Loucy (cell line): ENCODE data around the gene ZFYVE28.

Experiments
- EZH2phosphoT487 ChIP-seq: fragments of 200-600 bp; IDR thresholded peaks from 2 replicates; pipeline ENCODE4 v1.6.1; 2018; ENCODE audit warnings: antibody characterized with exemption, mild to moderate bottlenecking, moderate library complexity, borderline replicate concordance
- TF ChIP-seq, protein P1 (sequence below): fragments of 200-600 bp; sonication (generic); conservative IDR thresholded peaks from 2 replicates; pipeline ENCODE4 v1.5.1; 2014; ENCODE audit warnings: mild to moderate bottlenecking, antibody characterized with exemption, low read length

DNA sequence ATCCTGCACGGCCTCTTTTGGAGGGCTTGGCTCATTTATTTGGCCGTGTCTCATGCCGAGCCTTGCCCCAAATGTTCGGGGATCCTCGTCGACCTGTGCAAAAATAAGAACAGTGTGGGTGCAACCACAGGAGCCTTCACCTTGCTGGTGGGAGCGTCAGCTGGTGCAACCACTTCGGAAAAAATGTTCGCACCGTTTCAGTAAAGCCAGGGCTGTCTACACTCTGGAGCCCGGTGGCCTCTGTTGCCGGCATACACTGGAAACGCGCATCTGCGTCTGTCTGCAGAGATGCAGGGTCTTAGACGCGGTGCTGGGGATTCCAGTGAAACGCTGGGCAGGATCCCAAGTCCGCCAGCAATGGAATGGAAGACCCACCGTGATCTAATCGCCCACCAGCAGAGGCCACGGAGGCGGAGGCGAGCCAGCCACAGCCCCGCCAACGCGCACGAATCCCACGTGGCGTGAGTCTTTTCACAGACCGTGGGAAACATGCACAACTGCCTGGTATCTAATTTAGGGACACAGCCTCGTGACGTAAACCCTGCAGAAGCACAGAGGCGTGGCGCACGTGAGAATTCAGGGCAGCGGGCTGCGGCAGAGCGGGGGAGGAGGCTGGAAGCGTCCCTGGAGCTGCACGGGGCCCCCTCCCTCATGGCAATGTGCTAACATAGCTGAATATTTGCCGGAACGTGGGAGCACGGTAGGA lies 142.7 kb downstream of the ZFYVE28 start:
- TF ChIP-seq, protein P1, sequence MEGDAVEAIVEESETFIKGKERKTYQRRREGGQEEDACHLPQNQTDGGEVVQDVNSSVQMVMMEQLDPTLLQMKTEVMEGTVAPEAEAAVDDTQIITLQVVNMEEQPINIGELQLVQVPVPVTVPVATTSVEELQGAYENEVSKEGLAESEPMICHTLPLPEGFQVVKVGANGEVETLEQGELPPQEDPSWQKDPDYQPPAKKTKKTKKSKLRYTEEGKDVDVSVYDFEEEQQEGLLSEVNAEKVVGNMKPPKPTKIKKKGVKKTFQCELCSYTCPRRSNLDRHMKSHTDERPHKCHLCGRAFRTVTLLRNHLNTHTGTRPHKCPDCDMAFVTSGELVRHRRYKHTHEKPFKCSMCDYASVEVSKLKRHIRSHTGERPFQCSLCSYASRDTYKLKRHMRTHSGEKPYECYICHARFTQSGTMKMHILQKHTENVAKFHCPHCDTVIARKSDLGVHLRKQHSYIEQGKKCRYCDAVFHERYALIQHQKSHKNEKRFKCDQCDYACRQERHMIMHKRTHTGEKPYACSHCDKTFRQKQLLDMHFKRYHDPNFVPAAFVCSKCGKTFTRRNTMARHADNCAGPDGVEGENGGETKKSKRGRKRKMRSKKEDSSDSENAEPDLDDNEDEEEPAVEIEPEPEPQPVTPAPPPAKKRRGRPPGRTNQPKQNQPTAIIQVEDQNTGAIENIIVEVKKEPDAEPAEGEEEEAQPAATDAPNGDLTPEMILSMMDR: no peak
- TF ChIP-seq EZH2phosphoT487: no peak
